Activated CD4-positive, CD25-positive, alpha-beta regulatory T cell treated with anti-CD3 and anti-CD28 coated beads, Interleukin-2, amount 50 U/mL, for 72 hours (primary cell): ENCODE data around the gene CCNL2.

Experiments
- DNase-seq: peaks from one replicate; pipeline ENCODE4 v3.0.0; 2021

The CCNL2 gene

DNA sequence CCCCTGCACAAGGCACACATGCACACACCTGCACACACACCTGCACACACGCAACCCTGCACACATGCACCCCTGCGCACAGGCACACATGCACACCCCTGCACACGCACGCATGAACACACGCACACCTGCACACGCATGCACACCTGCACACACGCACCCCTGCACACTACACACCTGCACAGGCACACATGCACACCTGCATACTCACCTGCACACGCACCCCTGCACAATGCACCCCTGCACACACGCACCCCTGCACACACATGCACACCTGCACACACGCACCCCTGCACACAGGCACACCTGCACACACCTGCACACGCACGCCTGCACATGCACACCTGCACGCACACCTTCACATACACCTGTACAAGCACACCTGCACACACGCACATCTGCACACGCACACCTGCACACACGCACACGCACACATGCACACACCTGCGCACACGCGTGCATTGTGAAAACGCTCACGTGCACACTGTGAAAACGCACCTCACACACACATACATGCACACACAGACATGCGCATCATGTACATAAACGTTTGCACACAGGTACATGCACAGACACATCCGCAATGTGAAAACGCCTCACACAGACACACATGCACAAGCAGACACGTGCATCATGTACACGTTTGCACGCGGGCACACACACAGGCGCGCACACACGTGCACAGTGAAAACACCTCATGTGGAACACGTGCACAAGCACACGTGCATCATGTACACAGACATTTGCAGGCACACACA is 58.2 kb downstream of the CCNL2 start:
- no peak for DNase-seq

DNA sequence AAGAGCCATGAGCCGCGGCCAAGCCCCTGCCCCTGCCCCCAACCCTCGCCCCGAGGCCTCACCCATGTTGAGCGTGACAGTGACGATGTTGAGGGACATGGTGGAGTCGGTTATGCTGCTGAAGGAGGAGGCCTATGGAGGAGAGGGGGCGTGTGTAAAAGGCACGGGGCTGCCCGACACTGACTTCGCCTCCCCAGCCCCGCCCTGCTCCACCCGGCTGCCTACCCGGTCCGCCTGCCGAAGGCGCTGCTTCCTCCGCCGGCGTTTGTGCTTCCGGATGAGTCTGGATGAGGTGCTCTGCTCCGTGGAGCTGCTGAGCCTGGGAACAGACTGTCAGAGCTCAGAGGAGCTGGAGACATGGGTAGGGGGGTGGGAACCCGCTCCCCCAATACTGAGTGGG is 59.0 kb downstream of the CCNL2 start:
- DNase-seq = no peak

DNA sequence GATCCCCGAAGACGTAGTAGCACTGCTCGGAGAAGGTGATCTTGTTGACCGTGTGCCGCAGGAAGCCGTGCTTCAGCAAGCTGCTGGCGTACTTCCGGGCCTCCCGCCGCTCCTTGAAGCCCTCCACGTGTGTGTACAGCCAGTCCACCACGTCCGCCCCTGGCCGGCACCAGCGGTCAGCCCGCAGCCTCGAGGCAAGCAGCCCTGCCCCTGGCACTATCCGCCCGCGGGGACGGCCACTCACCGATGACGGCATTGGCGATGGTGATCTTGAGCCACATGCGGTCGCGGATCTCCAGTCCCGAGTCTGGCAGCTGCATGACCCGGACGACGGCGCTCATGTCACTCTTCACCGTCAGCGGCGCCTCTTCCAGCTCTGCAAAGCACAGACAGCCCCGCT is 60.9 kb downstream of the CCNL2 start:
- no peak for DNase-seq

DNA sequence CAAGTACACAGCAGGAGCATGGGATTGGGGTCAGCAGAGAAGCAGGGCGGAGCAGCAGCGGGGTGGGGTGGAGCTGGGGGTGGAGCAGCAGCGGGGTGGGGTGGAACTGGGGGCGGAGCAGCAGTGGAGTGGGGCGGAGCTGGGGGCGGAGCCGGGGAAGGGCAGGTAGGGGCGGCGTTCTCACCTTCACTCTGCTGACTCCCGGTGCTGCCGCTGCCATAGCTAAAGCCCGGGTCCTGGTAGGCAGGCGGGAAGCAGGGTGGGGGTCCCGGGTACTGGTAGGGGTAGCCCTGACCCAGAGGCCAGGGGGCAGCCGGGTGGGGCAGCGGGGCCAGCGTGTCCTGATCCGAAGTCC is 61.4 kb downstream of the CCNL2 start:
- peak; percentile 61 for DNase-seq

DNA sequence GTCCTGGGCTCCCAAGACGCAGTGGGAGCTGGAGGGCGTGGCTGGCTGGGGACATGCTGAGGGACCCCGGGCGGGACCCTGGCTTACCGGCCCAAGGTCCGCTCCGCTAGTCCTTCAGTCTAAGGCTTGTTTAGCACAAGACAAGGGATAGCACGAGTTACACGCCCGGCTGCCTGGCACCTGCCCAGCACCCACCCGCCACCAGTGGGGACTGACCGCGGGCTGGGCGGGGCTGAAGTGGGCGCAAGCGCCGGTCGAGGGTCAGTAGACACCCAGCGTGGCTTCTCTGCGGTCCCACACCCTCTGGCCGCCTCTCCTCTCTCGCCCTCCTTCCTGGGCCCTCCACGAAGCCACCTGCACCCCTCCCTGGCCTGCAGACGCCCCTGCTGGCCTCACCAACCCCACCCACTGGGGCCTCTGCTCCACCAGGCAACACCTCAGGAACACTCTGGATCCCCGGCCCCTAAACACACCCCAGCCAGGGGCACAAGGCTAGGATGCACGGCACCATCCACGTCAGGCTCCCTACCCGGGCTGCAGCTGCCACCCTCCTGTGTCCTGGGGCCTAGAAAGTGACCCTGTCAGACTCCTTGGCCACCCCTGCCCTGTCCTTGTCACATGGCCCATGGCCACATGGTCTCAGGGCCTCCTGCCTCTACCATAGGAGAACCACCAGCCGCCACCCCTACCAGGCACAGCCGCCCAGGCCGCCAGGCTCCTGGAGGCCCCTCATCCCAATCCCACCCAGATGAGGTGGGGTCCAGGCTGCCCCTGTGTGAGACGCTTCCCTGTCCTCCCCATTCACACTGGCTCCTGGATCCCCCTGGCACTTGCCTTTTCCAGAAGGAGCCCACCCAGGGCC is 62.0 kb downstream of the CCNL2 start:
- no peak for DNase-seq

DNA sequence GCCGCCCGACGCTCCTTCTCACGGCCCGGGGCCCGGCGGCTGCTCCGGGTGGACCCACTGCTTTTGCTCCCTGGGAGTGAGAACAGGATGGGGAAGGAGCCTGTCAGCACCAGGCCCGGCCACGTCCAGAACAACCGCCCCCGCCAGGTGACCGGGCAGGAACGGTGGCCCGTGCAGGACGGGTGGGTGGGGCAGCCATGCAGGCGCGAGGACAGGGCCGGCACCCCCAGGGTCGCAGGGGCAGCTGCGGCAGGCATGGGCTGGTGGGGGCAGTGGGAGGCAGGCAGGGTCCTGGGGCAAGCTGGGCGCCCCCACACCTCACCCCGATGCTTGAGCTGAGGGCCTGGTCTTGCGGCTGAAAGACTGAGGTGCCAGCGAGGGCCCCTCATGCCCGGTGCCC is 62.7 kb downstream of the CCNL2 start:
- DNase-seq = no peak

DNA sequence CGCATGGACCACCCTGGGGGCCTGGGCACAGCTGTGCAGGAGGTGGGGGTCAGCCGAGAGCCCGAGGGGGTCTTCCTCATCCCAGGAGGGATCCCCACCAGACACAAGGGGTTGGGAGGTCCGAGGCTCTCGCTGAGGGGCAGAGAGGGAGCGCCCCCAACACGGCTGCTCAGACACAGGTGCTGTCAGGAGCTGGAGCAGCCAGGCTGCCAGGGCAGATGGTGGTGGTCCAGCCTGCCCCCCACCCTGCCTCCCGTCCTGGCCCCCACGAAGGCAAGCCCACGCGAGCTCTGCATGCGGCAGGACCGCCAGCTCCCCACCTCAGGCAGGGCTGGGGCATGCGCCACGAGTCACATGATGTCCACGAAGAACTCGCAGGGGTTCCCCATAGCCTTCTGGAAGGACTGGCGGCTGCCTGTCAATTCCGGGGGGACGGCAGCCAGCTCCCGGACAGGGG is 63.3 kb downstream of the CCNL2 start:
- no peak for DNase-seq
